Endometrial microvascular endothelial cells (primary cell): Measurements from ENCODE around the gene SVIL. TPM values are rescaled to one million over a fixed set of nuclear protein-coding genes. Genes with fewer than 3 reads are reported as not detected.

Experiments used
- in situ Hi-C: cut with HindIII; loops from 2 replicates; pipeline ENCODE4 v1.10.0; 2017; ENCODE audit warnings: low sequenced_read_pairs, low pct_unique_long_range_greater_than_20kb; ENCODE audit errors: inconsistent ontology term
- total RNA-seq: library from RNA; depleted of rRNA; stranded (reverse); fragments of >200 nt; gene quantifications from one replicate; pipeline ENCODE4 v1.2.3, GENCODE V29; 2015; ENCODE audit errors: inconsistent ontology term

The SVIL gene, protein sequence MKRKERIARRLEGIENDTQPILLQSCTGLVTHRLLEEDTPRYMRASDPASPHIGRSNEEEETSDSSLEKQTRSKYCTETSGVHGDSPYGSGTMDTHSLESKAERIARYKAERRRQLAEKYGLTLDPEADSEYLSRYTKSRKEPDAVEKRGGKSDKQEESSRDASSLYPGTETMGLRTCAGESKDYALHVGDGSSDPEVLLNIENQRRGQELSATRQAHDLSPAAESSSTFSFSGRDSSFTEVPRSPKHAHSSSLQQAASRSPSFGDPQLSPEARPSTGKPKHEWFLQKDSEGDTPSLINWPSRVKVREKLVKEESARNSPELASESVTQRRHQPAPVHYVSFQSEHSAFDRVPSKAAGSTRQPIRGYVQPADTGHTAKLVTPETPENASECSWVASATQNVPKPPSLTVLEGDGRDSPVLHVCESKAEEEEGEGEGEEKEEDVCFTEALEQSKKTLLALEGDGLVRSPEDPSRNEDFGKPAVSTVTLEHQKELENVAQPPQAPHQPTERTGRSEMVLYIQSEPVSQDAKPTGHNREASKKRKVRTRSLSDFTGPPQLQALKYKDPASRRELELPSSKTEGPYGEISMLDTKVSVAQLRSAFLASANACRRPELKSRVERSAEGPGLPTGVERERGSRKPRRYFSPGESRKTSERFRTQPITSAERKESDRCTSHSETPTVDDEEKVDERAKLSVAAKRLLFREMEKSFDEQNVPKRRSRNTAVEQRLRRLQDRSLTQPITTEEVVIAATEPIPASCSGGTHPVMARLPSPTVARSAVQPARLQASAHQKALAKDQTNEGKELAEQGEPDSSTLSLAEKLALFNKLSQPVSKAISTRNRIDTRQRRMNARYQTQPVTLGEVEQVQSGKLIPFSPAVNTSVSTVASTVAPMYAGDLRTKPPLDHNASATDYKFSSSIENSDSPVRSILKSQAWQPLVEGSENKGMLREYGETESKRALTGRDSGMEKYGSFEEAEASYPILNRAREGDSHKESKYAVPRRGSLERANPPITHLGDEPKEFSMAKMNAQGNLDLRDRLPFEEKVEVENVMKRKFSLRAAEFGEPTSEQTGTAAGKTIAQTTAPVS (N-terminal part only)
- 36.0 TPM for total RNA-seq

DNA sequence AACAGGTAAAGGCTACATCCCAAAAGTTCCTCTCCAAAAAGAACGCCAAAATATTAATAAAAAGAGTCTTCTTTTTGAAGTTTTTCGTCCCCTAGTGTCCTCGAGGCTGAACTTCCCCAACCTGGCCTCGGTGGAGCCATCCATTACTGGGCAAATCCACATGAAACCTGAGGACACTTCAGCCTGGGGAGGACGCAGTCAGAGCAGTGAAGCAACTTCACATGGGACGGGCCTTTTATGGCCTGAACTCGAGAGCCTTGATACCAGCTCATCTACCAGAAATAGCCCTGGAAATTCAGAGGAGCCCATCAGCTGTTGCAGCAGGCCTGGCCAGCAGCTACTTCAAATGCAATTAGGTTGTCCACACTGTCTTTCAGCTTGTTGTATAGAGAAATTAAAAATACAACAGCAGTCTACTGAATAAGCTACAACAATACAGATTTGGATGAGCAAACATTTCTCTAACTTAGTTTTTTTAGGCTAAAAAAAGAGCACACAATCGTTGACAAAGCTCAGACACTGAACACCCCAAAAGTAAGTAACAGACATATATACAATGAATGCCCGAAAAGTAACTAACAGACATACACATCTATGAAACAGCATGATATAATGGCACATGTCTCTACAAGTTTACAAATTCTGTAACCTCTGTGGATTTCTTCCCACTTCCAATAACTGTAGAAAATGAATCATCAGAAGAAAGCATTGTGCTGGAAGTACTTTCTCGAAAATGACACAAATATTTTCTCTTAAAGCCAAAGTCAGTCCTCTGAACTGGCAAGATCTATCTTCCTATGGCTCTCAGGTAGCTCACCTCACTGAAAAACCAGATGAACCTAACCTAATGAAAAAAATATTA lies at the start of gene SVIL:
SVIL (minus strand) TSS at position 208 of the 862 bp plus-strand sequence. CDS start 79,913 bp downstream, outside the sequence.
- in situ Hi-C loops = no loop called here

DNA sequence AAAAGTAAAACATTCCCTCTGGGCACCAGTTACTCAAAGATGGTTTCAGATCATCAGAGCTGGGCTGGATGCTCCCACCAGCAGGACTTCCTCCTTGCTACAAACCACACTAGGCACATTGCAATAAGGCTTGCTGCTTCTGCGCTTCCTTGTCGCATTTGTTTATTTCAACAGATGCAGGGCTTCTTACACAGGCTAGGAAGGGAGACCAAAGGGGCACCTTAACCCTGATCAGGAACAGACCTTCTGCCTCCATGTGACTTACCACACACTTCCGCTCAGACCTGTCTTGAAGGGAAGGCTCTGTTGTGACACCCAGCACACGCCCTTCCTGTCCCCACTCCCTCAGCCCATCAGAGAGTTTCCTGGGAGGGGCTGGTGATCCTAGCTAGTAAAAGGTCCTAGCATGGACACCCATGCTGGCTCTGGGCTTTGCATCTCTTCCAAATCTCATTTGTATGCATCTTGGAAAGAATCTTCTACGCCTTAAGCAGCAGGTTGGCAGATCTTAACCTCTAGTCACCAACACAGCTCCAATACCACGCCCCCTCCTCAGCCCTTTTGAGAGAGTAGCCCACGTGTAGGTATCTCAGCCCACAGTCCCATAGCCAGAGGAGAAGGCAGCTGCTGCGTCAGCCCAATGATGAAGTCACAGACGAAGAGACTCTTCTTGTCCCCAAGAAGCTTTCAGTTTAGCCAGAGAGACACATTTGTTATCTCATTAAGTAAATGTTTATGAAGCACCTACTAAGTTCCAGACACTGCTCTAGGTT lies 47.1 kb upstream of the SVIL start:
- in situ Hi-C loops = no loop called here

DNA sequence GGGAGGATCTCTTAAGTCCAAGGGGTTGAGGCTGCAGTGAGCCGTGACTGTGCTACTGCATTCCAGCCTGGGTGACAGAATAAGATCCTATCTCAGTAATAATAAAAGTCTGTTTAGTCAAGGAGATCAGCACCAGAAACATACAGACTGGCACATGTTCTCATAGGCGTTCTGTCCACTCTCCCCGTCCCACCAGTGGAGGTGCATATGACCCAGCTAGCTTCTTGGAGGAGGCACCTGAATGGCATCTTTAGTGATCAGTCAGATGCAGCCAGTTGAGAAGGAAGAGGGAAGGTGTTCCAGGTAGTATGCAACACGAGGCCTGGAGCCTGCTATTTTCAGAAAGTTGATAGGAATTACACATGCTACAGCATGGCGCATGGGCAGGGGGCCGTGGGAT lies 45.3 kb upstream of the SVIL start:
- in situ Hi-C loops = no loop called here

DNA sequence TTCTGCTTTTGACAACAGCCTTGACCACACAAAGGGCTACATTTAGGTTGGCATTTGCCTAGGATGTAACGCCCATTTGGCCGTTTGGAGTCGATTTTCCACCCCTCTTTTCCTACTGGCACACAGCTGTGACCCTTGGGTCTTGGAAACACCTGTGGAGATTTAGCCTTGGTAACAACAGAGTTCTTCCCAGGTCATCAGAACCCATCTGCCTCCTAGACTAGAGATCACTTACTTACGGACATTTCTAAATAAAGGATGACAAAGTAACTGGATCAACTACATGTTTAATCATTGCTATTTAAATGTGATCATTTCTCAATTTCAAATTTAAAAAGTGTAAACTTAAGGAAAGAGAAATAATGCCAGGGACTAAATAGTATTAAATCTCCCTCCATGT lies 42.0 kb upstream of the SVIL start:
- in situ Hi-C loops = no loop called here

DNA sequence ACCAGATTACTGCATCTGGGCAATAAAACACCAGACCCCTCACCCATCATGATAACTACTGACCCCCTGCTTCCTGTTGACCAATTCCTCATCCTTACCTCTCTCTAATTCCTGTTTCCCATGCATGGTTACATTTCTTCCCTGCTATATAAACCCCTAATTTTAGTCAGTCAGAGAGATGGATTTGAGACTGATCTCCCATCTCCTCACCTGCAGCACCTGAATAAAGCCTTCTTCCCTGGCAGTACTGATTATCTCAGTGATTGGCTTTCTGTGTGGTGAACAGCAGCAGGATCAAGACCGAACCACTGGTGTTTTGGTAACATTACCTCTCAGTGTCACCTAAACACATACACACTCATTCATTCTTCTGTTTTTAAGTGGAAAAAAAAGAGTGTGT lies 41.2 kb upstream of the SVIL start:
- in situ Hi-C loops = no loop called here

DNA sequence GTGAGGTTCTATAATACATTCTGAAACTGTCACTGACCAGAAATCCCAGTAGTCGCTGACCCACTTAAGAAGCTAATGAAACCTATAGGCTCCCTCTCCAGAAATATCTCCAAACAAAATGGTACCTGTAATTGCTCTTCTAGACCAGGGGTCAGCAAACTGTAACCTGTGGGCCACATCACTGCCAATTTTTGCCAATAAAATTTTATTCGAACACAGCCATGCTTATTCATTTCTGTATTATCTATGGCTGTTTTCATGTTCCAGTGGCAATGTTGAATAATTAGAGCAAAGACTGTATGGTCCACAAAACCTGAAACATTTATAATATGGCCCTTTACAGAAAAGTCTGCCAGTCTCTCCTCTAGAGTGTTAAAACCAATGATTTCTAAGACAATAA lies 37.2 kb upstream of the SVIL start:
- in situ Hi-C loops = no loop called here

DNA sequence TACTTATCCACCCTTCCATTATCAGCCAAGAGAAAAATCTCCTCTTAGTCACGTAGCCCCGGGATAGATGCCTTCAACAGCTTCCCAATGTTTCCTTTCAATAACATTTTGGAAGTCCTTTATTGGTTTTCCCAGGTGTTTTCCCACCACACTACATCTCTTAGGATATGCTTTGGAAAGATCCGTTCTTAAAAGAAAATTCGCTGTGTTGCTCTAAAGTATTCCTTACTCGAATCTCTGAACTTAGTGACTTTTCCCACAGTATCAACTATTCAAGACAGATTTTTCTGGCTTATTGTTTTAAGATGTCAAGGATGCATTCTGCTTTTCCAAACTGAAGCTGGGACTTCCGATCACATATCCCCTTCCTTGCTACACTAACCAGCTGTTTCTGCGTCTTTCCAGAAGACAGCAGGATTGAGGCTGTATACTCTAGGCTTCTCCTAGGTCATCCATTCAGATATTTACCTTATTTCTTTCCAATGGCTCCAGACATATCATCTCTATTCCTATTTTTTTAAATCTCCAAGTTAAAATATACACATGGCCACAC lies 36.5 kb upstream of the SVIL start:
- in situ Hi-C loops = no loop called here

DNA sequence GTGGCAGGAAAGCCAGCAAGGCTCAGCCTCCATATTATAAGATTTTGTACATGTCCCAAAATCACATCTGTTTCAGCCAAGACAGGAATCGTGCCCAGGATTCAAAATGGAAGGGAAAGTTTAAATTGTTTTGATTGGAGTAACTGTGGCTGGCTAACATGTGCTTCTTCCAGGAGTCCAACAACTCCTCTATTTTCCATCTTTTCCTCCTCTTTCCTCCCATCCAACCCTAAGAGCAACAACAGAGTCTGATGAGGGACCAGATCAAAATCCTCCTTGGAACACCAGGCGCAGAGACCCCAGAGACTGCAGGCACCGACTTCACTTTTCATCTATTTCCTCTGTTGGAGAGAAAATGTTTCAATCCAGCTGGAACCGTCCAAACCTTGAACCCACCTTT lies 36.0 kb upstream of the SVIL start:
- in situ Hi-C loops = no loop called here

DNA sequence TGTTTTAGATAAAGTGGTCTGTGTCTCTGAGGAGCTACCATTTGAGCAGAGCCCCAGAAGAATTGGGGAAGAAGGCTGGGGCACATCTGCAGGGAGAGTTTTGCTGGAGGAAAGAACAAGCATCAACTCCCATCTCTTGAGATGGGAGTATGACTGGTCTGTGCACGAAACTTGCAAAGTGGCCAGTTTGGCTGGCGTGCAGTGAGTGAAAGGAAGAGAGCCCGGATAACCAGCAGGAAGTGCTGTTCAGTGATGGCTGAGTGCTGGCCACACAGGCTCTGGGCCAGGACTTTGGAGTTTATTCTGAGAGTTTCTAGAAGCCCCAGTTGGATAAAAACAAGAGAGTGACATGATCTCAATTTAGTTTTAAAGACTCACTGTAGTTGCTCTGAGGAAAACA lies 34.4 kb upstream of the SVIL start:
- in situ Hi-C loops = no loop called here

DNA sequence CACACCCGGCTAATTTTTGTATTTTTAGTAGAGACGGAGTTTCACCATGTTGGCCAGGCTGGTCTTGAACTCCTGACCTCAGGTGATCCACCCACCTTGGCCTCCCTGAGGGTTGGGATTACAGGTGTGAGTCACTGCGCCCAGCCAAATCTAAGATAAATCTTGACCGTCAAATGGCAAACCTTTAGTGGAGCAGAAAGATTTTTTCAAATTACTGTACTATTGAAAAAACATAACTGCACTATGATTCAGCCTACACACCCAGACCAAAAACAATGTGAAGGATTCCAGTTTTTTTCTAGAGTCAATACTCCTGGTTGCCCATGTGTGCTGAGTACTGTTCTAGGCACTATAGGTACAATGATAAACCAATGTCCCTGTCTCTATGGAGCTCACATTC lies 33.9 kb upstream of the SVIL start:
- in situ Hi-C loops = no loop called here

DNA sequence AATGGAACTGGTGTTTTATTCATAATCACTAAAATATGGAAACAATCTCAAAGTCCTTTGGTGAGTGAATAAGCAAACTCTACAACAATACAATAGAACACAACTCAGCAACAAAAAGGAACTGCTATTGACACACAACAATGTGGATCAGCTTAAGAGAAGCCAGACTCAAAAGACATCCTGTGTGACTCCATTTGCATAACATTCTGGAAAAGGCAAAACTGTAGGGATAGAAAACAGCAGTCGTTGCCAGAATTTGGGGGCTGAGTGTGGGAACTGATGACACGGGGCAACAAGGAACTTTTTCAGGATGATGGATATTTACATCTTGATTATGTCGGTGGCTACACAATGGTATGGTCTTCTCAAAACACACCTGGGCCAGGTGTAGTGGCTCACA lies 32.4 kb upstream of the SVIL start:
- in situ Hi-C loops = no loop called here

DNA sequence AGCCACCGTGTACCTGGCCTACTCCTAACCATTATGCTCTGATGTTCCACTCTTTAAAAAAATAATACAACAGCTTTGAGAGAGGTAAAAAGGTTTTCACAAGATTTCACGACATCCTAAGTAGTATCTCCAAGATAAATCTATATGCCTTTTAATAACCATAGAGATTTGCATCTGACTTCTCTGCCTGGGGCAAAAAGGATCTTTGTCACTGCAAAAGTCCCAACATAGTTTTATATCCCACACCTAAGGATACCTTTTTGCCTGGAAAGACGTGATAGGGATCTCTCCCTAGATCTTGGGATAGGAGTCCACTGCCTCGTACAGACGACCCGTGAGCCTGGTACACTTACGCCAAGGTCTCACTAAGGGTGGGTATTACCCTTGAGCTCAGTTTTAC lies 31.4 kb upstream of the SVIL start:
- in situ Hi-C loops = no loop called here

DNA sequence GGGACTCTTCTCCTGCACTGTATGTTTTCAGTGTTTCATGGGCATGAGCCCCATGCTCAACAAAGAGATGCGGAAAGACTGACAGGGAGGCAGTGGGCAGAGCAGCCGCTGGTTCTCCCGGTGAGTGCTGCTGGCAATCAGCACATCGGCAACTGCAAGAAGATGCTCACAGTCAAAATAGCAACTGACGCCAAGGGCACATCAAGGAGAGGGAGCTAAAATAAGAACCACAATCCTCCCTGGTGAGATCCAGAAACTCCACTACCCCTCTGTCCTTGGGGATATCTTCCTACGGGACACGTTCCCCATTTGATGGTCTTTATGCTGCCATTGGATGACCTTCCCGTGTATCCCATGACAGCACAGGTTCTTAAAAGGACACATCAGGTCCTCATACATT lies 28.9 kb upstream of the SVIL start:
- in situ Hi-C loops = no loop called here

DNA sequence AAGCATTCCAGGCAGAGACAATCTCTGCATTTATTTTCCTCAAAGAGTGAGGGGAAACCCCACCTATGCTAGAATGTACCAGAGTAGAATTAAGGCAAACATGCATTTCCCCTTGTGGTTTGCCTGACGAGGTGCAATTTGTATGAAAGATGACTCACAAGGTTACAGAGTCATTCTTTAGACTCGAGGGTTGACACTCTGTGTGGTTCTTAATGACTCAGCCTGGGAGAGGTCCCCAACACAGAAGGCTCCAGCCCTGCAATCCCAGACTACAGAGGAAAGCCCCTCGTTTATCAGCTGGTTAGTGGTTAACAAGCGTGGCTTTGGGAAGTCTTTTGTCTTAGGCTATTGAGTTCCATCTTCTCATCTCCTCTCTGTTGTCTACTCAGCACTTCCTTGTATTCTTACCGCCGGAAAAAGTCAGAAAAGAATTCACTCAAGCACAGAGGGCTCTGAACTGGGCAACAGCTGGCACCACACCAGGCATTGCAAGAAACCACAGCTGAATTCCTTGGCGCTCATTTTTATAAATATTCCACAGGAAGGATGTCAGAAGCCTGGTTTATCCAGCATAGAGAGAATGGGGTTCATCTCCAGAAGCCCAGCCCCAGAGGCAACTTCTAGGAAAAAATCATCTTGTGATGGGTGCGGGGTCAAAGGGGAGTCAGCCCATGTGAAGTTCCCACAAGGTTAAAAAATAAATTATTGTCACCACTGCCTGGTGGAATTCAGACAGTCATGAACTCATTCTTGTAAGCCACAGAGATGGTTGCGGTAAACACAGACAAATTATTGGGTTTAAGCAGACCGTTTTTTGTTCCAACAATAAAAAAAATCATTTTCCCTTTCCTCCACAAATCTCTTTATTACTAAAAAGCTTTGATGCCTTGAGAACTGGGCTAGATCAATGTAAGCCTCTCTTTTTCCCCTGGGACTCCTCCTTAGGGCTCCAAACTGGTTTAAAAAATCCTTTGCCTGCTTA lies 24.5 kb upstream of the SVIL start:
- in situ Hi-C loops = no loop called here

DNA sequence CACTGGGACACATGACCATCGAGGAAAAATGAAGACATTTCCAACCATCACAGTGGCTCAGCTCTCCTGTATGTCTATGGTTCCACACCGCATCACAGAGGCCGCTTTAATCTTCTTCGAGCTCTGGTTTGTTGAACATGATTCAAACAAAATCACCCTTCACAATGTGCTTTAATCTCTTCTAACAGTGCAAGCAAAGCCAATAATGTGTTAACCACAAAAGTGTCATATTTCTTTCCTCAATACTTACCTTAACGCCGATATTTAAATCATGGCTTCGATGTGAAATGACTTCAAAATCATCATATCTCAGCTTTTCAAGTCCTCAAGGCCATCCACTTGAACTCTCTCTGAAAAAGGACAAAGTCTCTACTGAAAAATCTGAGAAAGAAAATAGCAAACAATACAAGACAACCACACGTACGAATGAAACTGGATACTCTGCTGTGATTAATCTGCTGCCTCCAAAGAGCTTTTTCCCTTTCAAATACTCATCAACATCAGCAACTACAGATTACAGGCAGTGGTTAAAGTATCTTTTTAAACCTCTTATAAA lies 23.0 kb upstream of the SVIL start:
- in situ Hi-C loops = no loop called here

DNA sequence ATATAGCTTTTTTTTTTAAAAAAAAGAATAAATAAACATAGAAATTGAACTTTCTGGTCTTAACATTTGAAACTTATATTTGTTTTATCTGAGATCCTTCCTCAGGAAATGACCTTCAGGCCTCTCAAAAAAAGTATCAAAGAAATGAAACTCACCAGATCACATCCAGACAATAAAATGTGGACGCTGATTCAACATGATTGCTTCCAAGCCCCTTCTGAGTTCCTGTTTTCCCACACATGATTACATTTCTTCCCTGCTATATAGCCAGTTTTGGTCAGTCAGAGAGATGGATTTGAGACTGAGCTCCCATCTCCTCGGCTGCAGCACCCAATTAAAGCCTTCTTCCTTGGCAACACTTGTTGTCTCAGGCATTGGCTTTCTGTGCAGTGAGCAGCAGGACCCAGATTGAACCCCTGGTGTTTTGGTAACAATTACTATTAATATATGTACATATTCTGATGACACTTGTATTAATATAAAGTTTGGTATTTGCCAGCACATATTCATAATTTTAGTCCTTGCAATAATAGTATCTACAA lies 21.8 kb upstream of the SVIL start:
- in situ Hi-C loops = no loop called here
